ENCODE measurements around the gene EFS.
"Not testable (repeated sequence)": the region's sequence is repeated elsewhere in the genome, so short reads cannot be mapped to it uniquely, and the experiment has no call there.

The EFS gene

GRCh38 chr14:23365036-23365731, at the start of gene EFS:
TSS of gene EFS (minus strand) at chr14:23365172. CDS start at chr14:23365025, 147 bp downstream.
- peak; percentile 54 for DNase-seq (ENCODE audit: low spot score)

- DNase-seq (ENCODE audit: low spot score), result no peak
Observed at GRCh38 chr14:23414254-23414653, 49.3 kb upstream of the EFS start.

- no peak for DNase-seq (ENCODE audit: low spot score)
Observed at GRCh38 chr14:23413681-23414080, 48.7 kb upstream of the EFS start.

GRCh38 chr14:23411563-23412525, 46.9 kb upstream of the EFS start:
- no peak for DNase-seq (ENCODE audit: low spot score)

GRCh38 chr14:23409966-23410635, 45.1 kb upstream of the EFS start:
- no peak for DNase-seq (ENCODE audit: low spot score)

GRCh38 chr14:23409475-23409874, 44.5 kb upstream of the EFS start:
- DNase-seq (ENCODE audit: low spot score), result no peak

- no peak for DNase-seq (ENCODE audit: low spot score)
Observed at GRCh38 chr14:23408307-23408630, 43.3 kb upstream of the EFS start.

GRCh38 chr14:23407516-23408306, 42.7 kb upstream of the EFS start, which contains the start of gene MYH6:
TSS of gene MYH6 (minus strand) at chr14:23408273. CDS start at chr14:23407223, 1,050 bp downstream.
- DNase-seq (ENCODE audit: low spot score), result no peak

- DNase-seq (ENCODE audit: low spot score), result no peak
Observed at GRCh38 chr14:23406725-23407355, 41.9 kb upstream of the EFS start.

- no peak for DNase-seq (ENCODE audit: low spot score)
Observed at GRCh38 chr14:23406244-23406643, 41.3 kb upstream of the EFS start.

GRCh38 chr14:23405516-23406025, 40.6 kb upstream of the EFS start:
- no peak for DNase-seq (ENCODE audit: low spot score)

GRCh38 chr14:23405096-23405495, 40.1 kb upstream of the EFS start:
- DNase-seq (ENCODE audit: low spot score), result no peak

GRCh38 chr14:23404331-23404900, 39.4 kb upstream of the EFS start:
- no peak for DNase-seq (ENCODE audit: low spot score)

- no peak for DNase-seq (ENCODE audit: low spot score)
Observed at GRCh38 chr14:23403908-23404307, 38.9 kb upstream of the EFS start.

GRCh38 chr14:23403139-23403438, 38.1 kb upstream of the EFS start:
- DNase-seq (ENCODE audit: low spot score), result no peak

- no peak for DNase-seq (ENCODE audit: low spot score)
Observed at GRCh38 chr14:23402296-23403138, 37.5 kb upstream of the EFS start.

- DNase-seq (ENCODE audit: low spot score), result no peak
Observed at GRCh38 chr14:23401291-23401690, 36.3 kb upstream of the EFS start.

GRCh38 chr14:23400496-23401149, 35.7 kb upstream of the EFS start:
- not testable (repeated sequence) for DNase-seq (ENCODE audit: low spot score)

- no peak for DNase-seq (ENCODE audit: low spot score)
Observed at GRCh38 chr14:23399591-23399990, 34.6 kb upstream of the EFS start.

All from AG08396 (cell line).